Activated CD8-positive, alpha-beta memory T cell treated with anti-CD3 and anti-CD28 coated beads for 1 hour (primary cell): ENCODE results near the gene SYTL2.
"Not testable (repeated sequence)": the region's sequence is repeated elsewhere in the genome, so short reads cannot be mapped to it uniquely, and the experiment has no call there.

Experiments used
- DNase-seq, 2 donors: peaks; one replicate each; pipeline ENCODE4 v3.0.0-alpha.2; 2020; ENCODE audit warnings: low read depth in 1 of 2; ENCODE audit errors: extremely low read depth in 1 of 2

SYTL2 gene

DNA sequence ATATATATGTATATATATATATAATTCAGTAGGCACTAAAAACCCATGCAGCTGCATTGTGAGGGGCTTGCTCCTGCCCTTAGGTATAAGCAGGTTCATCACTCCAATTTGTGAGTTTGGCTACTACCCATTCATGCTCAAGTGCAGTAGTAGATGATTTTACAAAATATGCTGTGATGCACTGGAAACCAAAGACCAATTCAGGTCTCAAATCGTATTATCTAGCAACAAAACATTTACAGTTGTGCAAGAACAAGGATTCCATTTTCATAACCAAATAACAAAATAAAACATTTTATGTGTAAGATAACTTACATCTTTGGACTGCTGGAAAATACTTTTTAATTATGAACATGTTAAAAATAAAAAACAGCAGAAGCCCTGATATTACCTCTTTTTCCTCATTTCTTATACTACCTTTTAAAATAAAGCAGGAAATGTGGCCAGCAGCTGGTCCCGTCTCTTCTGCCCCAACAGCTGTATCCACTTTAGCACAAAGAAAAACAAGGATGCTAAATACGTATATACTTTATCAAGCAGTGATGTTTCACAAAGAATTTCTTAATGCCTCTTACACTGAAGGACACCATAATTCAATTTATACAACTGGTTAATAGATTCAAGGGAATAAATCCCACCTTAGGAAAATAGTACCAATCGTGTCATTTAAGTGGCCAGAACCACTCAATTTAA, 148.8 kb downstream of the SYTL2 start:
- DNase-seq = no peak

DNA sequence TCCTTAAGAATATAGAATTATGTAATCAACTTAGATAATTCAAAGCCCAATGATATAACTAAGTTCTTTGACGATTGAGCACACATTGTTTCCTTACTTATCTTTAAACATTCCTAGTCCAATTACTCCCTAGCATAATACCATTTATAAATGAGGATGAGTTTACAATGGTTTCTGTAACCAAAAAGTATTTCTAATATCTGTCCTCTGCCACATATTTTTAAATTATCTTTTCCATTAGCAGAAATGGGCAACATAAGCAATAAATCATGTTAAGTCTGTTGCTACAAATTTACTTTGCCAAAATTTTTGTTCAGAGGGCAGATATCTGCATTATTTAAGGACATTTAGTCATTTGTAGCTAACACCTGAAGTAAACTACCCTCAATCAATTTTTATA, 152.8 kb downstream of the SYTL2 start:
- no peak for DNase-seq

DNA sequence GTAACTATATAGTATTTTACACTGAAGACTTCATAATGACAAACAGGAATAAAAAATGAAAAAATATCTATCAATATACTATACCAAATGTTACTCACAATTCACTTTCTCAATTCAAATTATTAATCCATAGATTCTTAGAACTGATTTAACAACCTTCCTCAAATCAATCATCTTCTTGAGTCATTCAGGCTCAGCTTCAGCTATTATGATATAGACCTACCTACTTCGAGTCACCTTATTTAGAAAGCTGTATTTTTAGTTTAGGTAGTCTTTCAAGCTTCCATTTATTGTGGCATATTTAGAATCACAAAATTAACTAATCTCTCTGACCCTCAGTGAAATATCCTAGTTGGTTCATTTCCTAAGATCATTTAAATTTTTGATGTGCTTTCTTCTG, 154.2 kb downstream of the SYTL2 start:
- no peak for DNase-seq

DNA sequence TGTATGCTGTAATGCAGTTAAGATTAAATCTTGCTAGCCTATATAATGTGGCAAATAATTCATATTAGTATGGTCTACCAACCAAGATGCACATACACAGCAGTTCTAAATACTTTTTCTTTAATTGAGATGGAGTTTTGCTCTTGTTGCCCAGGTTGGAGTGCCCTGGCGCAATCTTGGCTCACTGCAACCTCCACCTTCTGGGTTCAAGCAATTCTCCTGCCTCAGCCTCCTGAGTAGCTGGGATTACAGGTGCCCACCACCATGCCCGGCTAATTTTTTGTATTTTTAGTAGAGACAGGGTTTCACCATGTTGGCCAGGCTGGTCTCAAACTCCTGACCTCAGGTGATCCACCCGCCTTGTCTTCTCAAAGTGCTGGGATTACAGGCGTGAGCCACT, 156.6 kb downstream of the SYTL2 start:
- not testable (repeated sequence) for DNase-seq

DNA sequence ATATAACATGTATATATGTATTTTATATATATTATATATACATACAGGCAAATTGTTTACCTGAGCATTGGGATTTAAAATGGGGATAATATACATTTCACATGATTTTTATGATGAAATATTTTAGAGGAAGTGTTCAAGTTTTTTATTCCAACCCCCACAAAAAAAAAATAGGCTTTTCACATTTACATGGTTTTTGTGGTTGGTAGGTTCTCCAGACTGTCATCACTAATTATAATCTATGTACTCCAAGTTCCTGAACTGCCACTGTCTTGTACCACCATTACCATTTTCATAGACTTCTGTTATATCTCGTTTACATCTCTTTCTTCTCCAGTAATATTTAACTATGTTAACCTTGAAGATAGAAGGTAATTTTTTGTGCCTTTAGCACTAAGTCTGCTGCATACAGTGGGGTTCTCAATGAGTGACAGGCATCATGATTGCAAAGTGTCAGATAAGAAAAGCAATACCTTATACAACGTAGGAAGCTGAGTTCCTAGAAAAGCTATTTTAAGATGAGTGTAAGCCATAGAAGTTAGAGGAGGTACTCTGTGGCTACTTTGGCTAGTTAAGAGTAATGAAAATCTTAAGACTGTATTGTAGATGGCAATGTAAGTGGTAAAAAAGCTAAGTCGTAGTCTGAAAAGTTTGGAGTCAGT, 158.0 kb downstream of the SYTL2 start:
- DNase-seq = no peak

GRCh38 chr11:85651118-85651517, 159.8 kb downstream of the SYTL2 start:
- no peak for DNase-seq

DNA sequence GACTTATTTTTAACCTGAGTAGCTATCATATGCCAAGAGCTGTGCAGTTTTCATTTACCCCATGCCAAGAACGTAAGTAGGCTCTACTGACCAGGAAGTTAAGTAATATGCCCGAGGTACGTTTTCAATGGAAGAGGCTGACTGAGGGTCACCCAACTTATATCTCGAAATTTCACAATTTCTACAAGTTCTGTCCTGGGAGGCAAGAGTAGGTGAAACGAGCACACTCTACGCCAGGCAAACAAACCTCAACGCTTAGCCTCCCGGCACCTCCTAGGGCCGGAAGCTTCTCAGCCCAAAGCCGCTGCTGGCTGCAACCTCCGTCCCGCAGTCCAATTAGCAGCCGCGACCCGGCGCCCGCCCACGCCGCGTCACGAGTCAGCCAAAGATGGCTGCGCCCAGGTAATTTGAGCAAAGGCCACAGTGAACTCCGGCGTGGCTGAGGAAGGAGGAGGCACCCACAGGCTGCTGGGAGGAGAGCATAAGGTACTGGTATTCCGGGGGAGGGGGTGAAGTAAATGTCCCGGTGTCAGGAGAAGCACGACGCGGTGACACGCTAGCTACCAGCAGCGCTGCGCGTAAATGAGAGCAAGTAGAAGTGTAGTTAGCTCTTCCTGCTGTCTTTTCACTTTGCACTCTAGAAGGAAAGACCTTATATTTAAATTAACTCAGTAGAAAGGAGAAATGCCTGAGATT, 163.2 kb downstream of the SYTL2 start, which contains the start of gene TMEM126A:
TMEM126A (plus strand) TSS at position 364 of the 696 bp plus-strand sequence. CDS start 2,289 bp downstream, outside the sequence.
- peak; percentile 56 to 86 for DNase-seq

GRCh38 chr11:85647078-85647477, 163.9 kb downstream of the SYTL2 start:
- no peak for DNase-seq
